GM18508 (cell line): ENCODE measurements around the gene COL9A3.

Experiments used
- ATAC-seq: cut with Tn5 transposase; IDR thresholded peaks from one replicate; pipeline ENCODE4 v1.9.1; 2021; ENCODE audit warnings: moderate number of reproducible peaks; ENCODE audit not compliant: insufficient read depth, unreplicated experiment

COL9A3 gene

DNA sequence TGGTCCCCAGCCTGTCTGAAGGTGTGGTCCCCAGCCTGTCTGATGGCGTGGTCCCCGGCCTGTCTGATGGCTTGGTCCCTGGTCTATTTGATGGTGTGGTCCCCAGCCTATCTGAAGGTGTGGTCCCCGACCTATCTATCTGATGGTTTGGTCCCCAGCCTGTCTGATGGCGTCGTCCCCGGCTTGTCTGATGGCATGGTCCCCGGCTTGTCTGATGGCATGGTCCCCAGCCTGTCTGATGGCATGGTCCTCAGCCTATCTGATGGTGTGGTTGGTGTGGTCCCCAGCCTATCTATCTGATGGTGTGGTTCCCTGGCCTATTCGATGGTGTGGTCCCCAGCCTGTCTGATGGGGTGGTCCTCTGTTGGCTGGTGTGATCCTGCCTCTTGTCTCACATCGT, 38.8 kb upstream of the COL9A3 start:
- ATAC-seq, result no peak

DNA sequence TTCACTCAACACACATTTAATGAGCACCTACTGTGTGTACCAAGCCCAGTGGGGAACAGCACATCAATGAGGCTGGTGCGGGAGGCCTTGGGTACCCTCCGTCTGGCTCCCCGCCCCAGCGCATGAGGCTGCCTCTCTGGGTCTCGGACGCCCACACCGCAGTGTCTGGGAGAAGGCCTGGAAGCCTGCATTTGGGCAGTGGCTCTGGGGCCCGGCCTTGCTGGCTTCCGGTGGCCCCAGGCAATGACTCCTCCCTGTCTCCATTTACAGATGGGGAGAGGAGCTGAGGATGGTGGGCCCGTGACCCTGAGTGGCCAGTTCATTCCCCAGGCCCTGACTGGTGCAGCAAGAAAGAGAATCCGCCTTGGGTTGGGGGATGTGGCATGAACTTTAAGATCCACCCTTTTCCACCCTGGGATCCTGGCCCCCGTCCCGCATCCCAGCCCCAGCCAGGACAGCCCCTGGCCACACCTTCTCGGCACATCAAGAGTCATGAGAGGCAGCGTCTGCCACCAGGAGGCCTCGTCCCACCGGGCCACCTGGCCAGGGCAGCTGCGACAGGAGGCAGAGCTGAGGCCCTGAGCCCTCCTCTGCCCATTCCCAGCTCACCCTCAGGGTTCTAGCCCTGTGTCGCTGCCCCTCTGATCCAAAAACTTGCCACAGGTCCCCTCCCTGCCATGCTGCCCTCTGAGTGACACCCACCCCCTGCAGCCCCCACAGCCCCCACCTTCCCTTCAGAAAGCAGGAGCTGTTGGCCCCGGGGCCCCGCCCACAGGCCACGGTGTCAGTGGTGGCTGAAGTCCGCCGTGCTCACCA, 38.0 kb upstream of the COL9A3 start:
- ATAC-seq, result no peak

DNA sequence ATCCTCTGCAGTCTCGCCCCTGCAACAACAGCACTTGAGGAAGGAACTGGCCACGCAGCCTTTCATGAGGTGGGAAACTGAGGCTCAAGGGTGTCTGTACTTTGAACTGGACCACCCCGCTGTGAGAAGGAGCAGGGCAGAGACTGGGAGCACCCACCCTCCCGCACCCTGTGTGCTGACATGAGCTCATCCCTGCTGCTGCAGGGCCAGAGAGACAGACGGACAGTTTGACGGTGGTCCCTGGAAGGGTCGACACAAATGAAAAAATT, 37.5 kb upstream of the COL9A3 start:
- ATAC-seq, result no peak

DNA sequence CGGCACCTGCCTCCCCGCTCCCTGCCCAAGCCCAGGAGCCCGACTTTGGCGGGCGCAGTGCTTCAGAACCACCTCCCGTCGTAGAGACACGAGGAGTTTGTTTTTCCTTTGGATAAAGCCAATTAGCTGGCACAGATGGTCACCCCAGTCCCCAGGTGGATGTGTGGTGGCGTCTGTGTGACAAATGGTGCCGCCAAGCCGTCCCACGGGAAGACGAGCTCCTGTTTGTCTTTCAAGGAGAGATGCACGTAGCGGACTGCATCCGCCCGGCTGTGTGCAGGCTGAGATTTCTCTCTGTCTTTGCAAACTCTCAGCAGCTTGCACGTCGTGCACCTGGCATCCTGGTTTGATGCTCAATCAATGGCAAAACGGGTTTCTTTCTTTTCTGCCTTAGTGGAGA, 36.6 kb upstream of the COL9A3 start:
- ATAC-seq, result no peak

DNA sequence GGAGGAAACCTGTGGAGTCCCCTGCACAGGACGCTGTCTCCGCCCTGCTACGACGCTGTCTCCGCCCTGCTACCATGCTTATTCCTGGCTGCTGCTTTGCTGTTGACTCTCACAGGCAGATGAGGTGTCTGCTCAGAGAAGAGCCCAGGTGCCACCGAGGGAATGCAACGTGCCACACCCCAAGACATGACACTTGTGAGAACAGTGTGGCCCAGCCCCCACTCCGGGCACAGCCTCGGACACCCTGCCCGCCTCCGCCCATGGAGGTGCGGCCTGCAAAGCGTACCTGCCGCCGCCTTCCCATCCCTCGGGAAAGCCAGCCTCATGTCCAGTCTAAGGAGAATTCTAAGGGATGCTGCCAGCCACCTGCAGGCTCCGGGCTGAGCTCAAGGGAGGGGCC, 36.2 kb upstream of the COL9A3 start:
- no peak for ATAC-seq

DNA sequence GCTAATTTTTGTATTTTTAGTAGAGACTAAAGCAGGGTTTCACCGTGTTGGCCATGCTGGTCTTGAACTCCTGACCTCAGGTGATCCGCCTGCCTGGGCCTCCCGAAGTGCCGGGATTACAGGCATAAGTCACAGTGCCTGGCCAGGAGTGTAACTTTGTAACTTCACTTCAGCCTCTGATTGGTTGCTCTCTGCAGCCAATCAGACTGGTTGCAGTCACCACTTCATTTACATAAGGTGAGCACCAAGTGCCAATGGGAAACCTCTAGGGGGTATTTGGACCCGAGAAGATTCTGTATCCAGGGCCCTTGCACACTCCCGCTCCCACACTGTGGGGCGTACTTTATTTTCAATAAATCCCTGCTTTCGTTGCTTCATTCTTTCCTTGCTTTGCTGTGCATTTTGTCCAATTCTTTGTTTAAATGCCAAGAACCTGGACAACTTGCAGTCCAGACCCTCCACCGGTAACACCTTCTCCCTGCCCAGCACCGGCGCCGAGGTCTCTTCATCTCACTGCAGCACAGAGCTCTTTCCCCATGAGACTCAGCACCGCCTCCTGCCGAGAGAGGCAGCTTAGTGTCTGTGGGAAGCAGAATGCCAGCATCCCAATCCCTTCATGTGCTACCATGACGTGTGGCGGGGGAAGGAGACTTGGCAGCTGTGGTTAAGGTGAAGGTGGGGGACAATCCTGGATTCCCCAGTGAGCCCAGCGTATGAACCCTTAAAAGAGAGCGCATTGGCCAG, 34.5 kb upstream of the COL9A3 start:
- no peak for ATAC-seq

DNA sequence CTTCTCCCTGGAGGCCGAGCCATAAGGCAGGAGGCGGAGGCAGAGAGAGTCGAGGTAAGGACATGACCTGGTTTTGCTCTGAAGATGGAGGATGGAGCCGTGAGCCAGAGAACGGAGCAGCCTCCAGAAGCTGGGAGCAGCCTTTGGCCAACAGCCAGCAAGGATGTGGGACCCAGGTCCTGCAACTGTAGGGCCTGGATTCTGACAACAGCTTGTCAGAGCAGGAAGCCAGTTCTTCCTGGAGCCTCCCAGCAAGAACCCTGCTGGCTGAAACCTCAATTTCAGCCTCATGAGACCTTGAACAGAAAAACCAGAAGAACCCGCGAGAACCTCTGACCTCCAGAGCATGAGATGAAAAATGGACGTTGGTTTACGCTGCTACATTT, 34.0 kb upstream of the COL9A3 start:
- no peak for ATAC-seq

DNA sequence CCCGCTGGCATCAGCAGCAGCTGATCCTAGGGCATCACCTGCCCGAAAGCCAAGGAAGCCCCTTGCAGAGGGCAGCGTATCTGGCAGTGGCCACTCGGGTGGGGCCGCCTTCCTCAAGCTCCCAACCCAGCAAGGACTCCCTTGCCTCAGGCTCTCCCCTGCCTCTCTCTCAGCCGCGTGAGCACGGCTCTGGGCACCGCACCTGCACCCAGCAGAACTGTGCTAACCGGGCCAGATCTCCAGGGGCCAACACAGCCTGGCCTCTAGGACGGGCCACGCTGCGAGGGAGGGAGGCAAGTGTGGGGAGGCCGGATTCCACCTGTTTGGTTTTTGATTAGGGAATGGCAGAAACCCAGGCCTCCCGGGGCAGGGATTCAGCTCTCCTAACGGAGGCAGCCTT, 32.4 kb upstream of the COL9A3 start:
- ATAC-seq, result no peak

DNA sequence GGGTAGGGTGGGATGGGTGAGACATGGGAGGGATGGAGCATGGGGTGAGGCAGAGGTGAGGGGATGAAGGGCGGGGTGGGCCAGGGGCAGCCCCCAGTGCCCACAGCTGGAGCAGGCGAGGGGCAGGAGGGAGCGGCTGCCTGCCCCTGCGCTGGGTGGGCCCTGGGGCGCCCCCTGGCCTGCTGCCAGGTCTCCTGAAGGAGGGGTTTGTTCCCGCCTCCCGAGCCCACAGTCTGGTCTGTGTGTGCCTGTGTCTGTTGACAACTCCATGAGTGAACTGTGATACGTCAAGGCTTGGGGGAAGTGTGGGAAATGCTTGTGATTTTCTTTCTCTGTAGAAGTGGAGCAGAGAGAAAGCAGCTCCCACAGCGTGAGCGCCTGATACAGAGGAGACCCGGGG, 31.5 kb upstream of the COL9A3 start:
- no peak for ATAC-seq

DNA sequence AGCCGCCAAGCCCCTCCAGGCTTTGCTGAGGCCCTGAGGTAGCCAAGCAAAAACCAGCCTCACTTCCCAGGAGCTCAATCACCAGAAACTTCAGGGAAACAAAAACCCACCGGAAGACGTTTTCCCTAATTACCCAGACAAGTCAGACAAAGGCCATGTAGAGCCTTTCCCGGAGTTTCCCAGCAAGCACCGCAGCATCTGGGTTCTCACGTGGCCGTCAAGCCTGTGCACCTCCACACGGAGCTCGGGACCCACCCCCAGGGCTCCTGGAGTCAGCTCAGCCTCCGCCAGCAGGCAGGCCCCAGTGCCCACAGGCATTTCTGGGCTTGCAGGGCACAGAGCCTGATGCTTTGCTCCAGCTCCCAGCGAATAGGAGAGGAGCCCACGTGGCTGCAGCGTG, 30.7 kb upstream of the COL9A3 start:
- ATAC-seq, result no peak

DNA sequence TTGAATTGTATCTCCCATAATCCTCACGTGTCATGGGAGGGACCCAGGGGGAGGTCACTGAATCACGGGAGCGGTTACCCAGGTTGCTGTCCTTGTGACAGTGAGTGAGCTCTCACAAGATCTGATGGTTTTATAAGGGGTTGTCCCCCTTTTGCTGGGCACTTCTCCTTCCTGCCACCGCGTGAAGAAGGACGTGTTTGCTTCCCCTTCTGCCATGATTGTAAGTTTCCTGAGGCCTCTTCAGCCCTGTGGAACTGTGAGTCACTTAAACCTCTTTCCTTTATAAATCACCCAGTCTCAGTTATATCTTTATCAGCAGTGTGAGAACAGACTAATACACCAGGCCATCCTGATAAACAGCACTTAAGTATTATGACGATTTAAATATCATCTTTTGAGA, 29.5 kb upstream of the COL9A3 start:
- ATAC-seq, result no peak

DNA sequence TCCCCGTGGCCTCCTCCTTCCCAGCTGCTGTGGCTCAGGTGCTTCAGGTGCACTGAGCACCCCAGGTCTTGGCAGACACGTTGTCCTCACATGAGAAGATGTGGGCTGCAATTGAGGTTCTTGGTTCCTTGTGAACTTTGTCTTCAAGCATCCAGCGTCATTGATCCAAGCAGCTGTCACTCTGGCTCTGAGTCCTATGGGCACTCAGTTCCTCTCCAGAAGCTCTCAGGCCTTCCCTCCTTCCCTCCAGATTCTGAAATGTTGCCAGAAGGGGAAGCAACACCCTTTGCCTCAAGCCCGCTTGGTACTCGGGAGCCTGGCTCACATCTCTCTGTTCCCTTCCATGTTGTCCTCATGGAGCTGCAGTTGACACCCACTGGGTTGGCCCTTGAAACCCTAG, 29.0 kb upstream of the COL9A3 start:
- no peak for ATAC-seq

DNA sequence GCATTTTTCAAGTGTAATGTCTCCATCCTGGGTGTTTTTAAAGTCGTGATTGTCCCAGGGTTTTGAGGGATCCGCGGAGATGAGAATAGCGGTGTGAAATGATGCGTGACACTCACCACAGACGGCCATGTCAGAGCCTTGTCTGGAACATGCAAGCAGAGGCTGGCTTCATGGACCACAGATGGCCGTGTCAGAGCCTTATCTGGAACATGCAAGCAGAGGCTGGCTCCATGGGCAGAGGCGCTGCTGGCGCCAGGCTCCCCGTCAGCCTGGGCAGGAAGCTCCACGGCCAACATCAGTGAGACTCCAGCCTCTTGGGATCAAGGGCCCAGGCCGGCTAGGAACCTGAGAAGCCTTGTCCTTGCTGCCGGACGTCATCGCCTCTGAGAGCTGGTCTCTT, 28.2 kb upstream of the COL9A3 start:
- no peak for ATAC-seq

DNA sequence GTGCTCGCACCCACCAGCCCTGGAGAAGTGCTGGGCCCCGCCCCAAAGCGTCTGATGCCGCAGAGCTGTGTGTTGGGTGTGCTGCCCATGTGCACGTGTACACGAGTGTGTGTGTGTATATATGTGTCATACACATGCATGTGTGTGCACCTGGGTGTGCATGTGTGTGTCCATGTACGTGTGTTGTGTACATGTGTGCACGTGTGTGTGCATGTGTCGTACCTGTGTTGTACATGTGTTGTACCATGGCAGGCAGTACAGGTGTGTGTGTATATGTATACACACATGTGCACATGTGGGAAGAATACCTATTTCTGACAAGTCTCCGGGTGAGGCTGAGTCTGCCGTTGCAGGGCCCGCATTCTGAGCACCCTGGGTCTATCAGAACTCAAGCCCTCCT, 26.8 kb upstream of the COL9A3 start:
- ATAC-seq, result no peak

DNA sequence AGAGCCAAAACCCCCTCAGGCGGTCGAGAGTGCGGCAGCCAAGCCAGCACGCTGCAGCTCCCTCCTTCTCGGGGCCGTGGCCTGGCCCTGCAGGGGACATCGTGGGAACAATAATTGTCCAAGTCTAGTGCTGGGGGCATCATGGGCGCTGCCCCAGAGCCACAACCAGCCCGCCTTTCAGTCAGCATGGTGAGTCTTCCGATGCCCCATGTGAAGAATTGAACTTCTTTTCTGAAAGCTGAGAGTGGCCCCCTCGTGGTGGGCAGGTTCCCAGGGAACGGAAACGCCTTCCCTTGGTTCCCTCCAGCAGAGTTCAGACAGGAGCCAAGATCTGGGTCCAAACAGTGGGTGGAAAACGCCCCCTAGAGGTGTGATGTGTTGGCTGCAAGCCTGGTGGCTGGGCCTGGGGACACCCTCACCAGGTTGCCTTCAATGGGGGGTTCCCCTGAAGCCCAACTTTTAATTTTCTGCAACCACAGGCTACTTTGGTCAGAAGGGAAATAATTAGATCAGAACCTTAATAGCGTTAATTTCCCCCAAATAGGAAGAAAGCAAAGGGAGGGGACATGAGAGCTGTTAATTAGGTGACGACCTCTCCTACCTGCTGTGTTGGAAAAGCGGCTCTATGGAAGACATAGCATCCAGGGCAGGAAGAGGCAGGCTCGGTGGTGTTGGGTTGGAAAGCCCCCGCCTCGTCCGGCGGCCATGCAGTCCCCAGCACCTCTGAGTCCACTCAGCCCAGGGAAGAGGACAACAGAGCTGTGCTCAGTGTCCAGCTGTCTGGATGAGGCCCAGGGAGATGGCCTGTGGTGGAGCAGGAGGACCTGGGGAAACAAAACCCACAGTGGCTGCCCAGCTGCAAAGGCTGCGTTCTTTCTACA, 25.3 kb upstream of the COL9A3 start:
- ATAC-seq, result no peak

DNA sequence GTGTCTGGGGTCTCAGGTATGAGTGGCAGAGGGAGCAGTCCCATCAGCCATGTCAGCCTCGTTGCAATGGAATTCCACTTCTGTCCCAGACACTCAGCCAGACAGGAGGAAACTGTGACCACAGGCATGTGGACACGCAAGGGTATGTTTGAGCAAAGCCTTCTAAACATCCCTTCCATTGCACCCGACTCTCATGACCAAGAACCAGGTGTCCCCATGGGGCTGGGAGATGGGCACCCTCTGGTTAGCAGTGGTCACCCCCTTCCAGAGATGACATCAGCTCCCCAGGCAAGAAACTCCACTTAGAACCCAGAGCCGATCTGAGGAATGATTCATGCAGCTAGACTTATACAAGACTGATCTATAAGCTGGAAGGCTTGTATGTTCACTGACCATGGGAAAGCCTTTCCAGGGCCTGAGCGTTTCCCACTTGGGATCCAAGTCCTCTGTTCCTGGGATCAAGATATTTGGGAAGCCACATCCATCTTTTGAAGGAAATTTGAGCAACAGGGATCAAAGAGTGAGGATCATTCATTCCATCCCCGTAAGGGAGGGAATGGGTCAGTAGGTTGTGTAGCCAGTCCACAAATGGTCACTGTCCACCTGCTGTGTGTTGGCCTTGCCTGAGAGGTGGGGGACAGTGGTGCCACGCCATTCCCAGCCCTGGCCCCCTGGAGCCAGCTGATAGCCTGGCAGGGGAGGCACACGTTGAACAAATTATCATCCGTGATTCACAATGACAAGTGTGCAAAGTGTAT, 24.5 kb upstream of the COL9A3 start:
- ATAC-seq, result no peak

DNA sequence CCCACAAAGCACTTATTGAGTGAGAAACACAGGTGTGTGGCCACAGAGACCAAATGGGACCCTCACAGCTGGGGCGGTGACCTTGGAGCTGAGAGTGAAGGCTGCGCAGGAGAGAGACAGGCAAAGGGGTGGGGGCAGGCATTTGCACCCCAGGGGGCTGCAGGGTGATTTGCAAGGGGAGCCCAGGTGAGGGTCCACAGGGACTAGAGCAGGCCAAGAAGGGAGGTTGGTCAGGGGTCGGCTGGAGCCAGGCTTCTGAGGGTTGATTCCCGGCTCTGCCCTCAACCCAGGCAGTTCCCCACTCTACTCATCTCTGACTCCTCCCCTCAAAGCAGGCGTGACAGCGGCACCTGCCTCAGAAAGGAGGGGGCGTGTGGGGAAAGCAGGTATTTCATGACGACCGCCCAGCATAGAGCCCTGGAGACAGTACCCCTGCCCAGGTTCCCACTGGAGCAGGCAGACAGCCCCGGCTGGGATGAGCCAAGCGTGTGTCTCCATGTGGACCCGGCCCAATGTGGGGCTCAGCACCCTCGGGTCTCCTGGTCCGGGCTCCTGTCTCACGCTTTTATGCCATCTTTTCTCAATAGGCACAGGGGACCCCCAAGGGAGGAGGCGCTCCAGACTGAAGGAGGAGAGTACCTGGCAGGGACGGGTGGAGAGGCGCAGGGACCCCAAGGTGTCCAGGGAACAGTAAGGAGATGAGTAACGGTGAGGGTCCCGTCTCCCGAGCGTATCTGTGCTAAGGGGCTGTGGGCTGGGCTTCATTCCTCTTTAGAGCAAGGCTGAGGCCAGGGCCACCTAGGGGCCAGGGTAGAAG, 23.7 kb upstream of the COL9A3 start:
- ATAC-seq, result no peak

DNA sequence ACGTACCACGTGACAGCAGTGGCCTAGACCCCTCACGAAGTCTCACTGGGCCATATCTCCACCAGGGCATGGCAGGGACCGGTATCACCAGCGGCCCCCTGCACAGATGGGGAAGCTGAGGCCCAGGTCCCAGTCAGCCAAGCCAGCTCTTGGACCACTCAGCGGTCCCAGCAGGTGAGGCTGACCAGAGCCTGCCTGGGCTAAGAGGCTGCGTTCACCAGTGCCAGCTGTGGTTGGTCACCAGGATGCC, 23.2 kb upstream of the COL9A3 start:
- no peak for ATAC-seq

DNA sequence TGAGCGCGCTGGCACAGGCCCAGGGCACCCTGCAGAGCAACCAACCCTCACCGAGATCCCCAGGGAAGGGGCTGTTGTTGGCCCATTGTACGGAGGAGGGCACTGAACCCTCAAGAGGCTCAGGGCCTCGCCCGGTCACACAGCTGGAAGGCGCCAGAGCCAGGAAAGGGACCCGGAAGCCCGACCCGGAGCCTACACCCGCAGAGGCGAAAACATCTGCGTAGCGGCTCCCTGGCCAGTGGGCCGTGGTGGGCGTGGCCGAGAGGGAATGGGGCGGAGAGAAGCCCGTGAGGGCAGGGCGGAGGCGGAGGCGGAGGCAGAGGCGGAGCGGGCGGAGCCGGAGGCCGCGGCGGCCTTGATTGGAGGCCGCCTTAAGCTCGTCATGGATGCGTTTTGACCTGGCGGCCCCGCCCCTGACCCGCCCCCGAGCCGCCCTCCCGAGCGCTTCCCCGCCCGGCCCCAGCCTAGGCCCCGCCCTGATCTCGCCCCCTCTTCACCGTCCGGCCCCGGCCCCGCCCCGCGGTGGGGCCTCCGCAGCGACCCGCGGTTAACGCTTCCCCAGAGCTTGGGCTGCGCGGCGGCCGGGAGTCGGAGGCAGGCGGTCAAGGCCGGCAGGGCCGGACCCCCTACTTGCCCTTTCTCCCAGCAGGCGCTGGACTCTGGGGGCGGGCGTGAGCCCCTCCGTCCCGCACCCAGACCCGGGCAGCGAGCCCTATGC, 22.7 kb upstream of the COL9A3 start:
- ATAC-seq, result no peak
